ENCODE data around the gene TNFRSF11A. TPM values are rescaled to one million over a fixed set of nuclear protein-coding genes. Genes with fewer than 3 reads are reported as not detected.

The TNFRSF11A gene
- polyA plus RNA-seq, 1 donor from 2014 or later, result not detected

DNA sequence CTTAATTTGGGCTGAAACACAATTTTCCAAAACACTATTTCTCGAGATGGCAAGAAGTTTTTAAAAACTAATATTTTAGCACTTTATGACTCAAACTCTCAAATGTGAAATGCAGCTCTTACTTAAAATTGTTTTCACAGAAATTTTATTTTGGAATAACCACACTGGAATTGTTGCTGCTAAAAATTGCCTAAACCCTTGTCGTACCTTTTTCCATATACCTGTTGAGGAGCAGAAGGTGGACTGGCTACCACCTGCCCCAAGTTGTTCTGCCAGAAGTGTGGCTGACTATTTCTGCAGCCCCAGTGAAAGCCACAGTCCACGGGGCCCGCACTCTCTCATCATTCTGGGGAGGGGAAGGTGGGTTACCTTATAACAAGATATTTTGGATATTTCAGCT, 23.4 kb downstream of the TNFRSF11A start:
- H3K9me3 ChIP-seq (ENCODE audit: low read length), result no peaks in the 10 kb centered on the region
- no peak overlapping the region for H2AFZ ChIP-seq (ENCODE audit: low read depth, low read length)
- H3K4me3 ChIP-seq (ENCODE audit: low read length), result no peak overlapping the region
- H3K36me3 ChIP-seq (ENCODE audit: insufficient read depth, low read length), result no peaks in the 10 kb centered on the region
- no peak overlapping the region for H3K27ac ChIP-seq (ENCODE audit: low read length)
- H3F3A ChIP-seq (ENCODE audit: insufficient read depth, low read length, poor library complexity, severe bottlenecking), result no peaks in the 10 kb centered on the region
- no peaks in the 10 kb centered on the region for H4K20me1 ChIP-seq (ENCODE audit: insufficient read depth)
- no peaks in the 10 kb centered on the region for H3K27me3 ChIP-seq (ENCODE audit: insufficient read depth, low read depth, low read length)
- no peak overlapping the region for H3K4me2 ChIP-seq (ENCODE audit: low read length)
- TF ChIP-seq, protein P1, sequence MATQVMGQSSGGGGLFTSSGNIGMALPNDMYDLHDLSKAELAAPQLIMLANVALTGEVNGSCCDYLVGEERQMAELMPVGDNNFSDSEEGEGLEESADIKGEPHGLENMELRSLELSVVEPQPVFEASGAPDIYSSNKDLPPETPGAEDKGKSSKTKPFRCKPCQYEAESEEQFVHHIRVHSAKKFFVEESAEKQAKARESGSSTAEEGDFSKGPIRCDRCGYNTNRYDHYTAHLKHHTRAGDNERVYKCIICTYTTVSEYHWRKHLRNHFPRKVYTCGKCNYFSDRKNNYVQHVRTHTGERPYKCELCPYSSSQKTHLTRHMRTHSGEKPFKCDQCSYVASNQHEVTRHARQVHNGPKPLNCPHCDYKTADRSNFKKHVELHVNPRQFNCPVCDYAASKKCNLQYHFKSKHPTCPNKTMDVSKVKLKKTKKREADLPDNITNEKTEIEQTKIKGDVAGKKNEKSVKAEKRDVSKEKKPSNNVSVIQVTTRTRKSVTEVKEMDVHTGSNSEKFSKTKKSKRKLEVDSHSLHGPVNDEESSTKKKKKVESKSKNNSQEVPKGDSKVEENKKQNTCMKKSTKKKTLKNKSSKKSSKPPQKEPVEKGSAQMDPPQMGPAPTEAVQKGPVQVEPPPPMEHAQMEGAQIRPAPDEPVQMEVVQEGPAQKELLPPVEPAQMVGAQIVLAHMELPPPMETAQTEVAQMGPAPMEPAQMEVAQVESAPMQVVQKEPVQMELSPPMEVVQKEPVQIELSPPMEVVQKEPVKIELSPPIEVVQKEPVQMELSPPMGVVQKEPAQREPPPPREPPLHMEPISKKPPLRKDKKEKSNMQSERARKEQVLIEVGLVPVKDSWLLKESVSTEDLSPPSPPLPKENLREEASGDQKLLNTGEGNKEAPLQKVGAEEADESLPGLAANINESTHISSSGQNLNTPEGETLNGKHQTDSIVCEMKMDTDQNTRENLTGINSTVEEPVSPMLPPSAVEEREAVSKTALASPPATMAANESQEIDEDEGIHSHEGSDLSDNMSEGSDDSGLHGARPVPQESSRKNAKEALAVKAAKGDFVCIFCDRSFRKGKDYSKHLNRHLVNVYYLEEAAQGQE (IDR thresholded peaks at IDR 0.05; ENCODE audit: borderline replicate concordance), result no peak
- no peak for TF ChIP-seq TAF1 (IDR thresholded peaks at IDR 0.05; ENCODE audit: low read depth)
- TF ChIP-seq EP300 (conservative IDR thresholded peaks at IDR 0.05; ENCODE audit: poor library complexity, severe bottlenecking), result no peak
- TF ChIP-seq SMC3 (conservative IDR thresholded peaks at IDR 0.05; ENCODE audit: poor library complexity), result no peak
- TF ChIP-seq MXI1 (conservative IDR thresholded peaks at IDR 0.05; ENCODE audit: poor library complexity, severe bottlenecking), result no peak
- no peak for TF ChIP-seq CTCF (IDR thresholded peaks at IDR 0.05; ENCODE audit: poor library complexity, severe bottlenecking)
- no peak for TF ChIP-seq EZH2 (IDR thresholded peaks at IDR 0.05; ENCODE audit: borderline replicate concordance, insufficient read depth, low read length, poor library complexity, severe bottlenecking)
- no peak for TF ChIP-seq POLR2AphosphoS5 (IDR thresholded peaks at IDR 0.05)
- no peak for TF ChIP-seq RAD21 (conservative IDR thresholded peaks at IDR 0.05)
- no peak overlapping the region for H3K9ac ChIP-seq (ENCODE audit: low read length)
- no peaks in the 10 kb centered on the region for H3K9me2 ChIP-seq (ENCODE audit: insufficient read depth, low read length)
- no peaks in the 10 kb centered on the region for H3K79me2 ChIP-seq (replicated peaks; ENCODE audit: insufficient read depth, low read length)

GRCh38 chr18:62353170-62353569, 28.1 kb downstream of the TNFRSF11A start:
- Histone ChIP-seq H3K27ac (ENCODE audit: low read length) (no peak overlapping the region), H2AFZ (ENCODE audit: low read depth, low read length) (no peak overlapping the region), H3K9me2 (ENCODE audit: insufficient read depth, low read length) (no peaks in the 10 kb centered on the region), H4K20me1 (ENCODE audit: insufficient read depth) (no peaks in the 10 kb centered on the region), H3K9me3 (ENCODE audit: low read length) (no peaks in the 10 kb centered on the region), H3K36me3 (ENCODE audit: insufficient read depth, low read length) (no peaks in the 10 kb centered on the region), H3K9ac (ENCODE audit: low read length) (no peak overlapping the region), H3K79me2 (replicated peaks; ENCODE audit: insufficient read depth, low read length) (no peaks in the 10 kb centered on the region), H3K4me2 (ENCODE audit: low read length) (no peak overlapping the region), H3F3A (ENCODE audit: insufficient read depth, low read length, poor library complexity, severe bottlenecking) (no peaks in the 10 kb centered on the region), H3K27me3 (ENCODE audit: insufficient read depth, low read depth, low read length) (no peaks in the 10 kb centered on the region), H3K4me3 (ENCODE audit: low read length) (no peak overlapping the region)
- TF ChIP-seq TAF1 (IDR thresholded peaks at IDR 0.05; ENCODE audit: low read depth) (no peak), POLR2AphosphoS5 (IDR thresholded peaks at IDR 0.05) (no peak), EP300 (conservative IDR thresholded peaks at IDR 0.05; ENCODE audit: poor library complexity, severe bottlenecking) (no peak), SMC3 (conservative IDR thresholded peaks at IDR 0.05; ENCODE audit: poor library complexity) (no peak), CTCF (IDR thresholded peaks at IDR 0.05; ENCODE audit: poor library complexity, severe bottlenecking) (no peak), RAD21 (conservative IDR thresholded peaks at IDR 0.05) (no peak), MXI1 (conservative IDR thresholded peaks at IDR 0.05; ENCODE audit: poor library complexity, severe bottlenecking) (no peak), EZH2 (IDR thresholded peaks at IDR 0.05; ENCODE audit: borderline replicate concordance, insufficient read depth, low read length, poor library complexity, severe bottlenecking) (no peak)
- TF ChIP-seq, protein P1 (IDR thresholded peaks at IDR 0.05; ENCODE audit: borderline replicate concordance), result no peak

All from neural cell (in vitro differentiated cells).